MG63 (cell line): ENCODE measurements around the gene TSHZ3. TPM values are rescaled to one million over a fixed set of nuclear protein-coding genes. Genes with fewer than 3 reads are reported as not detected.

Source experiments
- DNase-seq: peaks from one replicate; pipeline ENCODE4 v3.0.0-alpha.2; 2020
- H3K27me3 ChIP-seq: fragments of 250-450 bp; sonication (Bioruptor Pico); 2 replicates; pipeline ENCODE4 v1.5.1; 2020; ENCODE audit warnings: mild to moderate bottlenecking, moderate library complexity
- H3K36me3 ChIP-seq: fragments of 250-450 bp; sonication (Bioruptor Pico); 2 replicates; pipeline ENCODE4 v1.5.1; 2020; ENCODE audit warnings: mild to moderate bottlenecking, moderate library complexity
- H3K4me3 ChIP-seq: fragments of 250-450 bp; sonication (Bioruptor Pico); 2 replicates; pipeline ENCODE4 v1.5.1; 2020; ENCODE audit warnings: mild to moderate bottlenecking, moderate library complexity
- H3K9me3 ChIP-seq: fragments of 250-450 bp; sonication (Bioruptor Pico); 2 replicates; pipeline ENCODE4 v1.5.1; 2020; ENCODE audit warnings: mild to moderate bottlenecking, moderate library complexity
- total RNA-seq: library from RNA; depleted of rRNA; stranded (reverse); fragments of >200 nt; shearing (Covaris generic); gene quantifications from 2 replicates; pipeline ENCODE4 v1.2.3, GENCODE V29; 2014; ENCODE audit warnings: low replicate concordance

The TSHZ3 gene
- total RNA-seq, 1 experiment from 2014 or later, result 2.6 TPM

- no peak for DNase-seq
- no peaks in the 10 kb centered on the region for H3K36me3 ChIP-seq
- no peaks in the 10 kb centered on the region for H3K9me3 ChIP-seq
- H3K4me3 ChIP-seq, result no peak overlapping the region
- H3K27me3 ChIP-seq, result no peaks in the 10 kb centered on the region
These were observed 93.2 kb downstream of the TSHZ3 start for GRCh38 chr19:31255831-31256592.

- Histone ChIP-seq H3K9me3 (no peaks in the 10 kb centered on the region), H3K36me3 (no peaks in the 10 kb centered on the region)
- no peak for DNase-seq
These were observed 93.9 kb downstream of the TSHZ3 start for GRCh38 chr19:31255174-31255799.

DNA sequence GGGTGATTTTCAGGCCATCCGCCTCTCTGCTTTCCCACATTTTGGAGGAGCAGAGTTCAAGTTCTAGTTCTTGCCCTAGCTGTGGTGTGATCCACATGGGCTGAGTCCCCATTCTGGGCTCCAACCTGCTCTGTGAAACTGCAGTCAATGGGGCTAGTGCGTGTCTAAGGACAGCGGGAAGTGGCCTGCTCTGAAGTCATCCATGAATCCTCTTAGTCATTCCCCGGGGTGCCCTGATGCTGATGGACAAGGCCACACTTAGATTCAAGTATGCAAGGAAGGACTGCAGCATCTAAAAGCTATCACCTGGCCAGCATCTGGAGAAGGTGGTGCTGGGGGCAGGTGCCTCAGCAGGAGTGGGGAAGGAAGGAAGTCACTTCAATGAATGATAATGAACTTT is 94.6 kb downstream of the TSHZ3 start:
- Histone ChIP-seq H3K27me3 (no peaks in the 10 kb centered on the region), H3K4me3 (no peak overlapping the region), H3K9me3 (no peaks in the 10 kb centered on the region), H3K36me3 (no peaks in the 10 kb centered on the region)
- no peak for DNase-seq

More at GRCh38 chr19:31255174-31255799, 93.9 kb downstream of the TSHZ3 start:
- Histone ChIP-seq H3K4me3 (no peak overlapping the region), H3K27me3 (no peaks in the 10 kb centered on the region)

GRCh38 chr19:31254180-31254551 is 95.1 kb downstream of the TSHZ3 start:
- DNase-seq, result peak; percentile 29
- H3K4me3 ChIP-seq, result no peak overlapping the region
- H3K9me3 ChIP-seq, result no peaks in the 10 kb centered on the region
- H3K27me3 ChIP-seq, result no peaks in the 10 kb centered on the region
- no peaks in the 10 kb centered on the region for H3K36me3 ChIP-seq

GRCh38 chr19:31253526-31254179 is 95.6 kb downstream of the TSHZ3 start:
- H3K36me3 ChIP-seq, result no peaks in the 10 kb centered on the region
- H3K9me3 ChIP-seq, result no peaks in the 10 kb centered on the region
- no peaks in the 10 kb centered on the region for H3K27me3 ChIP-seq
- no peak for DNase-seq
- no peak overlapping the region for H3K4me3 ChIP-seq

GRCh38 chr19:31252441-31252840 is 96.8 kb downstream of the TSHZ3 start:
- Histone ChIP-seq H3K4me3 (no peak overlapping the region), H3K9me3 (no peaks in the 10 kb centered on the region), H3K36me3 (no peaks in the 10 kb centered on the region), H3K27me3 (no peaks in the 10 kb centered on the region)
- DNase-seq, result no peak

DNA sequence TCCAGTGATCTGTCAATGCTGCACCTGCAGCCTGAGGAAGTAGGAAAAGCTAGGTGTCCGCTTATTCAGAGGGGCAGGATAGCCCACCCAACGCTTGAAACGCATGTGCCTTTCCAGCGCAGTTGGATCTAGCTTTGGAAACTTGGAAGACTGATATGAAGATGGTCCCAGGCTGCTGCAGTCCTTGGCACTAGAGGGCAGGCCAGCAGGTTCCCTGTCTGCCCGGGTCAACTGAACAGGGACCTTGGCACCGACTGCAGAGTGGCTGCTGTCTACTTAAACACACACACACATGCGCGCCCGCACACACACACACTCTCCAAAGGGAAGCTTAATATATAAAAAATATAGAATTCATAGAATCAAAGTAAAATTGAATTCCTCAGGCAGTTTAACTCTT is 100.0 kb downstream of the TSHZ3 start:
- H3K4me3 ChIP-seq, result no peak overlapping the region
- no peaks in the 10 kb centered on the region for H3K9me3 ChIP-seq
- no peaks in the 10 kb centered on the region for H3K27me3 ChIP-seq
- H3K36me3 ChIP-seq, result no peaks in the 10 kb centered on the region
- no peak for DNase-seq

DNA sequence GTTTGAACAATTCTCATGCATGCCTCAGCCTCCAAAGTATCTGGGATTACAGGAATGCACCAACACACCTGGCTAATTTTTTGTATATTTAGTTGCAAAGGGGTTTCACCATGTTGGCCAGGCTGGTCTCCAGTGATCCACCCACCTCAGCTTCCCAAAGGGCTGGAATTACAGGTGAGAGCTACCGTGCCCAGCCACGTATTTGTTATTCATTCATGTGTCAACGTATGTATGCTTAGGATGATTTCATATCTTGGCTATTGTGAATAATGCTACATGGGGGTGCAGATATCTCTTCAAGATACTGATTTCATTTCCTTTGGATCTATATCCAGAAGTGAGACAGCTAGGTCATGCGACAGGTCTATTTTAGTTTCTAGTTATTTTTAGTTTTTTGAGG is 113.4 kb downstream of the TSHZ3 start:
- H3K9me3 ChIP-seq, result peaks cover 2% of the 10 kb centered on the region
- no peak for DNase-seq
- H3K27me3 ChIP-seq, result no peaks in the 10 kb centered on the region
- no peaks in the 10 kb centered on the region for H3K36me3 ChIP-seq
- H3K4me3 ChIP-seq, result no peak overlapping the region

- DNase-seq, result no peak
- H3K27me3 ChIP-seq, result no peaks in the 10 kb centered on the region
- no peak overlapping the region for H3K4me3 ChIP-seq
- peaks cover 2% of the 10 kb centered on the region; the same call in 1 of the 2 replicates for H3K9me3 ChIP-seq
- H3K36me3 ChIP-seq, result no peaks in the 10 kb centered on the region
These were observed 115.9 kb downstream of the TSHZ3 start for GRCh38 chr19:31233295-31233800.

DNA sequence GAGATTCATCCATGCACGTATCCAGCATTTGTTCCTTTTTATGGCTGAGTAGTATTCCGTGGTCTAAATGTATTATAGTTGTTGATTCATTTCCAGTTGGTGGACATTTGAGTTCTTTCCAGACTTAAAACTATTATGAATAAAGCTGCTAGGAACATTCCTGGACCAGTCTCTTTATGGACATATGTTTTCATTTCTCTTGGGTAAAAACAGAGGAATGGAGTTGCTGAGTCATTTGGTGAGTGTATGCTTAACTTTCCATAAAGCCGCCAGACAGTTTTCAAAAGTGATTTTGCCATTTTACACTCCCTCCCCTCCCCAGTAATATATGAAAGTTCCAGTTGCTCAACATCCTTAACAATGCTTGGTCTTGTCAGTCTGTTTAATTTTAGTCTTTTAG is 116.4 kb downstream of the TSHZ3 start:
- Histone ChIP-seq H3K4me3 (no peak overlapping the region), H3K9me3 (peaks cover 2% of the 10 kb centered on the region; the same call in 1 of the 2 replicates), H3K27me3 (no peaks in the 10 kb centered on the region), H3K36me3 (no peaks in the 10 kb centered on the region)
- DNase-seq, result no peak

DNA sequence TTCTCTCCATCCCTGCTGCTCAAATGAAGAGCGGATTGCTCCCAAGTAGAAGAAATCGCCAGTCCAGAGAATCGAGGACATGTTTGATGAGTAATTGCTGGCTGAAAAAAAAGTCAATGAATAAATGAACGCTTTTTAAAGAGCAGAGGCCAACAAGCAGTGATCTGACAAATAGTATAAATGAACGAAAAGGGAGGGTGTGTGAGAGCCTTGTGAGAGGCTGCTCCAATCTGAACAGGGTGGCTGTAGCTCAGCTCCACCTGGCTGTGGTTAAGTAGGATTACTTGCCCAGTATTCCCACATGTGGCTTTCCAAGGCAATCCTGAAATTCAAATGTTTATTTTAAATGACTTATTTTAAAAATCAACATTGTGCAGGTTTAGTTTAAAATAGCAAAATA is 117.1 kb downstream of the TSHZ3 start:
- Histone ChIP-seq H3K36me3 (no peaks in the 10 kb centered on the region), H3K4me3 (no peak overlapping the region), H3K9me3 (peaks cover 2% of the 10 kb centered on the region; the same call in 1 of the 2 replicates), H3K27me3 (no peaks in the 10 kb centered on the region)
- no peak for DNase-seq

DNA sequence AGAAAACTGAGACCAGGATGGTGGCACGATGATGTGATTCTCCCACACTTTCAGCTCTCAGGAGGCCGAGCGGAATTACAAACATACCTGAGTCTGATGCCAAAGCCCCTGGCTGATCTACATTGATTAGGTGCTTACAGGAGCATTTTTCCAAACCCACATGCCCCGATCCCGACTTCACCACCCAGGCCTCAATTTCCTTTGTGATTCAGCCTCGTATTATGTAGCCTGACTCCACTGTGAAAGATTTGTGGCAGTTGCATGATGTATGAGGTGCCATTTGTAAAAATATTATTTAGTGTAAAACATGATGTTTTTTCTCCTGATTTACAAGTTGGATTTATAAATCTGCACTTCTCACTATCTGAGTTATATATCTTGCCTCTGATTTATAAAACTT is 118.0 kb downstream of the TSHZ3 start:
- H3K9me3 ChIP-seq, result peaks cover 2% of the 10 kb centered on the region; the same call in 1 of the 2 replicates
- H3K27me3 ChIP-seq, result no peaks in the 10 kb centered on the region

GRCh38 chr19:31226151-31226935 is 122.9 kb downstream of the TSHZ3 start:
- no peak for DNase-seq
- Histone ChIP-seq H3K4me3 (no peak overlapping the region), H3K27me3 (no peaks in the 10 kb centered on the region), H3K36me3 (no peaks in the 10 kb centered on the region; the same call in 1 of the 2 replicates), H3K9me3 (no peaks in the 10 kb centered on the region)

More for the DNA sequence above, 118.0 kb downstream of the TSHZ3 start:
- no peak overlapping the region for H3K4me3 ChIP-seq
- no peaks in the 10 kb centered on the region; the same call in 1 of the 2 replicates for H3K36me3 ChIP-seq
- no peak for DNase-seq
